AG09309 (cell line): ENCODE data around the gene DLL4.
A peak's percentile ranks its signal among the peaks of the same experiment; 100 is the strongest.

ENCODE experiments used
- DNase-seq: peaks from one replicate; pipeline ENCODE4 v3.0.0-alpha.2; 2010; ENCODE audit warnings: low read depth
- H3K4me3 ChIP-seq: 2 replicates; pipeline ENCODE4 v1.5.1; 2011; ENCODE audit warnings: mild to moderate bottlenecking, low read depth, low read length, moderate library complexity; ENCODE audit not compliant: control insufficient read depth
- TF ChIP-seq, protein P1 (sequence below): IDR thresholded peaks from 2 replicates; pipeline ENCODE4 v1.5.1; 2011; ENCODE audit warnings: mild to moderate bottlenecking, low read depth, low read length, inconsistent platforms; ENCODE audit not compliant: insufficient read depth, control insufficient read depth; ENCODE audit errors: missing control alignments

Gene DLL4

DNA sequence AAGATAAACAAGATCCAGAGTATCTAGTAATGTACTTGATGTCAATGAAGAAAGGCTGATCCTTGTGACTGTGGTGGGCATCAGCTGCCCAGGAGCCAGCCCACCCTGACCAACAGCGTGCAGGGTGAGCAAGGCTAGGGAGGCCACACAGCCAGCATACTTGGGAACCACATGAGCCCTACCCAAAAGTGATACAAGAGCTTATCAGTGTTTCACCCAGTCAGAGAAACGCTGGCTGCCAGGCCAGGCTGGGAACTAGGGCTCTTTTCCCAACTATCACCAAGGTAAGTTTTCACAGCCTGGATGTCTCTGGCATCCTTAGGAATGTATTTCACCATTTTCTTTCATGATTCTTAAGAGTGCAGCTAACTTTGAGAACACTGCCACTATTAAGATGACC lies 49.0 kb downstream of the DLL4 start:
- no peak for DNase-seq
- TF ChIP-seq, protein P1, sequence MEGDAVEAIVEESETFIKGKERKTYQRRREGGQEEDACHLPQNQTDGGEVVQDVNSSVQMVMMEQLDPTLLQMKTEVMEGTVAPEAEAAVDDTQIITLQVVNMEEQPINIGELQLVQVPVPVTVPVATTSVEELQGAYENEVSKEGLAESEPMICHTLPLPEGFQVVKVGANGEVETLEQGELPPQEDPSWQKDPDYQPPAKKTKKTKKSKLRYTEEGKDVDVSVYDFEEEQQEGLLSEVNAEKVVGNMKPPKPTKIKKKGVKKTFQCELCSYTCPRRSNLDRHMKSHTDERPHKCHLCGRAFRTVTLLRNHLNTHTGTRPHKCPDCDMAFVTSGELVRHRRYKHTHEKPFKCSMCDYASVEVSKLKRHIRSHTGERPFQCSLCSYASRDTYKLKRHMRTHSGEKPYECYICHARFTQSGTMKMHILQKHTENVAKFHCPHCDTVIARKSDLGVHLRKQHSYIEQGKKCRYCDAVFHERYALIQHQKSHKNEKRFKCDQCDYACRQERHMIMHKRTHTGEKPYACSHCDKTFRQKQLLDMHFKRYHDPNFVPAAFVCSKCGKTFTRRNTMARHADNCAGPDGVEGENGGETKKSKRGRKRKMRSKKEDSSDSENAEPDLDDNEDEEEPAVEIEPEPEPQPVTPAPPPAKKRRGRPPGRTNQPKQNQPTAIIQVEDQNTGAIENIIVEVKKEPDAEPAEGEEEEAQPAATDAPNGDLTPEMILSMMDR, result no peak
- no peak overlapping the region for H3K4me3 ChIP-seq

- TF ChIP-seq, protein P1, result no peak
- no peak for DNase-seq
- H3K4me3 ChIP-seq, result no peak overlapping the region
These were observed 49.4 kb downstream of the DLL4 start for GRCh38 chr15:40978562-40978961.

DNA sequence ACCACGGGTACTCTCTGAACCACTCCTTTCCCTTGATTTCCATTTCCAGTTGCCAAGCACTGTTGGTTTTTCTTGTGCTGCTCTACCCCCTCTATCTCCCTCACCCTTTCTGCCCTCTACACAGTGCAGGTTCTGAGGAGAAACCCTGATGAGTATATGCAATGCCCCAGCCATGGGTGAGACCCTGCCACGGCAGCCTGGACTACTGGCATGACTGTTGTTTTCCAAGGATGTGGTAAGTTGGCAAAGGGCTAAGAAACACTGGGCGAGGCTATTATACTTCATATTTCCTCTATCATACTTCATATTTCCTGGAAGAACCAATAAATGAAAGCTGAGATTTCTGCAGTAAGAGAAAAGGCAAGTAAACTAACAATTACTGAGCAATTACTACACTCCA lies 52.0 kb downstream of the DLL4 start:
- TF ChIP-seq, protein P1, result no peak
- no peak for DNase-seq
- no peak overlapping the region for H3K4me3 ChIP-seq

DNA sequence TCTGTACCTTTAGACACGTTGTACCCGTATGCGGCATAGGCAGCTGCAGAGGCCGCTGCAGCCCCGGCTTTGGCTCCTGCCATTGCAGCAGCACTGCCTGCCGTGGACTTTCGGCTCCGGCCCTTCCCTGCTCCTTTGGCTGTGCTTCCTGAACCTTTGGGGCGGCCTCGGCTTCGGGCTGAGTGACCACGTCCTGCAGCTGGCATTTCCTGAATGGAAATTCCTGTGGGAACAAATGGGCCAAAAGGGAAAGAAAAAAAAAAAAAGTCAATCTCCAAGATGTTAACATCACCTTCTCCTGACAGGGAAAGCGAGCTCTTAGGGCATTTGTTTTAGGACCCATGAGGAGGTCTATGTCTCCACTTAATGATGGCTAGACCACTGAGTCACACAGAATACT lies 53.7 kb downstream of the DLL4 start:
- H3K4me3 ChIP-seq, result no peak overlapping the region
- peak; percentile 64 for DNase-seq
- TF ChIP-seq, protein P1, result peak; percentile 18

- no peak for DNase-seq
- no peak overlapping the region for H3K4me3 ChIP-seq
- TF ChIP-seq, protein P1, result no peak
These were observed 55.3 kb downstream of the DLL4 start for GRCh38 chr15:40984406-40984805.

DNA sequence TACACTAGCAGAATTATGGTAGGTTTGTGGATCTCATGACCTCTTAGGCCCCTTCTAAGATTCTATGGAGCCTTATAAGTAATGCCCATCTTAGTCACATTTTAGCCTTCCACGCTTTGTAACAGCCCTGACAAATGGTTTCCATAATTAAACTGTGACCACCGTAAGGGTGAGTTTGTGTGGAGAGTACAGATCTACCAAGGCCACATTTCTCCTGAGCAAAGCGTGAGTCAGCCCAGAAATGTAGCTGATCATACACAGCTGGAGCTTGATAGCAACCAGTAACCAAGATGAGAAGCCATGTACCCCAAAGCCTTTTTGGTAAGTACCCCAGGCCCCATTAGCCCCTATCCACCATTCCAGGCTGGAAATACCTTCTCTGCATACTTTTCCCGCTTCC lies 55.8 kb downstream of the DLL4 start:
- H3K4me3 ChIP-seq, result no peak overlapping the region
- TF ChIP-seq, protein P1, result no peak
- peak; percentile 67 for DNase-seq

DNA sequence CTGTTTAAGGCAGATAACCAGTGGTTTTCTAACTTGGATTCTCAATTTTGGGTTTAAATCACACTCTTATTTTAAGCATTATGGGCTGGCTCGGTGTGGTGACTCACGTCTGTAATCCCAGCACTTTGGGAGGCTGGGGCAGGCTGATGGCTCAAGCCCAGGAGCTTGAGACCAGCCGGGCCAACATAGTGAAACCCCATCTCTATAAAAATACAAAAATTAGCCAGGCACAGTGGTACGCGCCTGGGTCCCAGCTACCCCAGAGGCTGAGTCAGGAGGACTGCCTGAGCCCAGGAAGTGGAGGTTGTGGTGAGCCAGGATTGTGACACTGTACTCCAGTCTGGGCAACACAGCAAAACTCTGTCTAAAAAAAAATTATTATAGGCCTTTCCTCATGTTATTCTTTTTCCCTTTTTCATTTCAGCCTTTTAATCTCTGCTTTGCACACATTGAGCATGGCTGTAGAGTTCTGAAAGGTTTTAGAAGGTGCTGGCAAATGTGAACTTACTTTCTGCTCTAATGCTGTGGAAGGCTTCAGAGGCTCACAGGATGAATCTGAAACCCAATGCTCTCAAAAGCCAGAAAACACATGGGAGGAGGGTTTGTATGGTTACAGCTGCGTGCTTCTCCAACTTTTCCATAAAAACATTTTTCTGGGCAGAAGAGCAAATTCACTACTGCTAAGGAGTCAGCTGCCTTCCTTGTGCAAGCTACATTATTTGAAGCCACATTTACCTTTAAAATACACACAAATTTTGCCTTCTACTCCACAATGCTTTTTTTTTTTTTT lies 56.6 kb downstream of the DLL4 start:
- no peak overlapping the region for H3K4me3 ChIP-seq
- TF ChIP-seq, protein P1, result no peak
- peak; percentile 37 for DNase-seq
